HG03558 (cell line): ENCODE results near the gene MUC5AC.
"Not testable (repeated sequence)": the region's sequence is repeated elsewhere in the genome, so short reads cannot be mapped to it uniquely, and the experiment has no call there.

Experiments used
- ATAC-seq: cut with Tn5 transposase; IDR thresholded peaks from one replicate; pipeline ENCODE4 v1.9.1; 2021; ENCODE audit warnings: moderate number of reproducible peaks; ENCODE audit not compliant: unreplicated experiment; ENCODE audit errors: extremely low read depth

MUC5AC gene

DNA sequence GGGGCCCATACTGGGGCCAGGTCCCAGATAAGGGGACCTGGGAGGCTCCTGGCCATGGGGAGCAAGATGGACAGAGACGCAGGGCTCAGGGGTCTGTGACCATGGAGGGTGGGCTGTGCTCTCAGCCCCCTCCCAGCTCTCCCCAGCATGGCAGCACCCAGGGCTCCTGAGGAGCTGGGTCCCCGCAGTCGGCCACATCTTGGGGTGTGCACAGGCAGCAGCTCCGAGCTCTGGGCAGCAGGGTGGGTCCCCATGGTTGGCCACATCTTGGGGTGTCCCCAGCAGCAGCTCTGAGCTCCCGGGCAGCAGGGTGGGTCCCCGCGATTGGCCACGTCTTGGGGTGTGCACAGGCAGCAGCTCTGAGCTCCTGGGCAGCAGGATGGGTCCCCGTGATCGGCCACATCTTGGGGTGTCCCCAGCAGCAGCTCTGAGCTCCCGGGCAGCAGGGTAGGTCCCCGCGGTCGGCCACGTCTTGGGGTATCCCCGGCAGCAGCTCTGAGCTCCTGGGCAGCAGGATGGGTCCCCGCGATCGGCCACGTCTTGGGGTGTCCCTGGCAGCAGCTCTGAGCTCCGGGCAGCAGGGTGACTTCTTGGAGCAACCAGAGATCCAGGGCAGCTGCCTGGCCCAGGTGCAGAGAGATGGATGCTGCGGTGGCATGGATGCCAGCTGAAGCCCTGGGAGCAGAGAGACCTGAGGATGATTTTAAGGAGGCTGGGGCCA lies 46.8 kb downstream of the MUC5AC start:
- no peak for ATAC-seq

- no peak for ATAC-seq
These were observed 47.6 kb downstream of the MUC5AC start for GRCh38 chr11:1205121-1205986.

- no peak for ATAC-seq
These were observed 48.2 kb downstream of the MUC5AC start for GRCh38 chr11:1205987-1206331.

- ATAC-seq, result no peak
These were observed 48.9 kb downstream of the MUC5AC start for GRCh38 chr11:1206391-1207271.

DNA sequence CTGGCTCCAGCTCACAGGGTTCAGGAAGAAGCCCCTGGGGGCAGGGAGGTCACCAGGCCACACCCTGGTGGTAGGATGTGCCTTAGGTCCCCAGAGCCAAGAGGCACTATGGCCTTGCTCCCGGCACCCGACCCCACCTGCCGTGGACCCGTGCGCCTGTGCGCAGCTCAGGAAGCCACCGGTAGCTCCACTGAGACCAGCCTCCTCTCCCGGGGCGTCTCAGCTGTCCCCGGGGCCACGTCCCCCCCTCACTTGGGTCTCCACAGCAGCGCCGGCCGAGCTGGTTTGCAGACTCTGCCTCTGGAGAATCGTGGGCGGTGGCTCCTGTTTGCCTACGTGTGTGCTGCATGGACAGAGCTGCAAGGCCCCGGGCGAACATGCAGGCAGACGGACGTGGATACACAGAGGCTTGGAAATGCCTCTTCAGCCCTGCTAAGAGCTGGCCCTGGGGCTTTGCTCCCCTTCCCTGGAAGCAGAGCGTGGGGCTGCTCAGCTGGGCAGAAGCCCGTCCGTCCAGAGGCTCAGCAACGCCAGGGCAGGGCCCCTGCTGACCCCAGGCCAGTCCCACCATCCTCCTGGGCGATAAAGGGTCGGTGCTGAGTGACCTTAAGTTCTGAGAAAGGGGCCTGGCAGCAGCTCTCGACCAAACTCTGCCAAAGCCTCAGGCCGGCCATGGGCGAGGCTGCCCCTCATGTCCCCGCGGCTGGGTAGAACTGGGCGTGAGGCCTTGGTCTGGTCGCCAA lies 49.8 kb downstream of the MUC5AC start:
- no peak for ATAC-seq

- no peak for ATAC-seq
These were observed 50.3 kb downstream of the MUC5AC start for GRCh38 chr11:1208144-1208393.

DNA sequence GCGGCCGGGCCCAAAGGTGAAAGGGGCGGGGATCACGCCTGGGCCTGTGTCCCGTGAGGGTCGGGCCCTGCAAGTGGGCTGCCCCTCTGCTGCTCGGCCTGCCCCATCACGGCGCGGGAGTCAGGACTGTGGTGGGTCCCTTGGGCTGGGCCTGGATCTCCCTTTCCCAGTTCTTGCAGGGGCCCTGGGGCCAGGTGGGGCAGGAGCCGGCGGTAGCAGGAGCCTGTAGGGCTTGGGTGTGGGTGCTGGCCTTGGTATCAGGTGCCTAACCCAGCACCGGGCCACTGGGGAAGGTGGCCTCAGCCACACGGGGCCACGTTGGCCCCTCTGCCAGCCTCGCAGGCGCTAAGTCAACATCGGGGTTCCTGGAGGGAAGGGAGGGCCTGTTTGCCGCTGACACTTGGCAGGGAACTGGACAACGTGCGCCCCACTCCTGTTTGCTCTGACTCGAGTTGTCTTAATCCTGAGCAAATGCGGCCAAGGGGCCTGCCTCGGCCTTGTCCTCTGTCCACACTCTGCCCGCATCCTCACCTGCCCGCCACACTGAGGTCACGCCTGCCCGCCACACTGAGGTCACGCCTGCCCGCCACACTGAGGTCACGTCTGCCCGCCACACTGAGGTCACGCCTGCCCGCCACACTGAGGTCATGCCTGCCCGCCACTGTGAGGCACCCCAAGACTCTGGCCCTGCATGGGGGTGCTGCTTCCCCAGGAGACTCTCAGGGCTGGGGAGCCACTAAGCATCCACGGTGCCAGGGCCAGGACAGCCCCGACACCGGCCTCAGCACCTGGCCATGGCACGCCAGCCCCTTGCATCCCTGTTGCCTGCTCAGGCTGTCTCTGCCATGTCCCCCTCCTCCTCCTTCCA lies 50.9 kb downstream of the MUC5AC start:
- no peak for ATAC-seq

GRCh38 chr11:1209371-1210057 lies 51.8 kb downstream of the MUC5AC start:
- ATAC-seq, result no peak

GRCh38 chr11:1211838-1212237 lies 54.1 kb downstream of the MUC5AC start:
- ATAC-seq, result no peak

GRCh38 chr11:1215826-1216225 lies 58.1 kb downstream of the MUC5AC start:
- ATAC-seq, result not testable (repeated sequence)

DNA sequence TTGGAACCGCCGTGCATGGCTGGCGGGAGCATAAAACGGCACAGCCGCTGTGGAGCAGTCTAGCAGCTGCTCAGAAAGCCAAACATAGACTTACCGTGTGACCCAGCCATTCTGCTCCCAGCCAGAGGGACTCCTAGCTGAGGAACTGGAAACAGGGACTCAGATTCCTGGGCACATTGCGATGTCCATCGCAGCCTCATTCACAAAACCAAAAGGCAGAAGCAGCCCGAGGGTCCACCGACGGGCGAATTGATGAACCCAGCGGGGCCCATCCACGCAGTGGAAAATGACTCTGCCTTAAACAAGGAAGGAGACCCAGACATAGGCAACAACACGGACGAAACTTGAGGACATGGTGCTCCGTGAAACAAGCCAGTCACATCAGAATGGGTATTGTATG lies 59.4 kb downstream of the MUC5AC start:
- no peak for ATAC-seq

- no peak for ATAC-seq
These were observed 60.6 kb downstream of the MUC5AC start for GRCh38 chr11:1218256-1218787.

- ATAC-seq, result no peak
These were observed 61.2 kb downstream of the MUC5AC start for GRCh38 chr11:1218788-1219445.

GRCh38 chr11:1219446-1219833 lies 61.7 kb downstream of the MUC5AC start:
- ATAC-seq, result no peak

- no peak for ATAC-seq
These were observed 62.4 kb downstream of the MUC5AC start for GRCh38 chr11:1219834-1220815.

- no peak for ATAC-seq
These were observed 63.4 kb downstream of the MUC5AC start for GRCh38 chr11:1220941-1221721.
